Ramos (cell line): ENCODE data around the gene MAFG.

Source experiments
- in situ Hi-C: fragments of 300-500 bp; cut with MboI; formaldehyde crosslinking; loops from one replicate; pipeline ENCODE4 v1.14.3; 2022; ENCODE audit warnings: low sequenced_read_pairs; ENCODE audit not compliant: unreplicated experiment

The MAFG gene

DNA sequence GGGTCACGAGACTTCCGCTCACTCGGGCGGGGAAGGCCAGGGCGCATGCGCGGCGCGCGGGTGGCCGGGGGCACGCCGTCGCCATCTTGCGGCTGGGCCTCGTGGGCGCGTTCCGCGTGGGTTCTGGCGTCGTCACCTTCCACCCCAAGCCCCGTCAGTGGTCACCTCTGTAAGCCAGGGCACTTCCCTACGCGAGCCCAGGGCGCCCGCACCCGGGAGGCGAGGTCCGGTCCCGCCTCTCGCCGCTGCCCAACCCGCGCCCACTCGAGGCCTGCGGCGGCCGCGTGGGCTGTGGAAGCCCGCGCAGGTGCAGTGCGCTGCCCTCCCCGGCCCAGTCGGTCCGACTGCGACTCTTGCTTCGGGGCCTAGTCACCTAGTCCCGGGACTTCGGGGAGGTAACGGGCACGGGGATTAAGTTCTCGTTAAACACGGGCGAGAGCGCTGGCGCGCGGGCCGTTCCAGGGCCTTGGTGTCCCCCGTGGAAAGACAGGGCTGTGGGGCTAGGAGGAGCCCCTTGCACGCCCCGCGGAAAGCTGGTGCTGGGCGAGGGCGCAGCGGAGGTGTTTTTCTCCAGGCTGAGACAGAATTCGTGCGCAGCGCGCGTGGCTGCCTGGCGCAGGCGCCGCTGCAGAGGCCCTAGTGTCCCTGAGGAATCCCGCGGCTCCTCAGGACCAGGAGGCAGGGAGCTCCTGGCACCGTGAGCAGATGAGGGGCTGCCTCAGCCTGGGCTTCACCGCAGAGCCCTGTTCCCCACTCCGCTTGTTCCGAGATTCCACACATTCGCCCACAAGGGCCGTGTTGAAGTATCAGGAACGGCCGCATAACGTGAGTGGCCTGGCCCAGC lies 55.9 kb downstream of the MAFG start:
- in situ Hi-C loops = no loop called here

DNA sequence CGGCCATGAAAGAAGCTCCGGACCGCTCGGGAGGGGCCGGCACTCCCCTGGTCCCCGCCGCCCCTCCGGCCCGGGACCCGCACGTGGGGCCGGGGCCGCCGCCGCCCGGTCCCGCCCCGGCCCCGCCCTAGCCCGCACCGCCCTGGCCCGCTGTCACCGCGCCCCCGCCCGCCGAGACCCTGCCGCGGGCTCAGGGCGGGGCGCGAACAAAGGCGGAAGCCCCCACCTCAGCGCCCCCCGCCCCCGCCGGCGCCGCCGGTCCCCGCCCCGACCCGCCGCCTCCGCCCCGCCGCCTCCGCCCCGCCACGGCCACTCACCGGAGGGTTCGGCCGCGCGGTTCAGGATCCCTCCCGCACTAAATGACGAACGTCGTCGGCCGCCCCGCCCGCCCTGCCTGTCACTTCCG lies 56.6 kb downstream of the MAFG start, which contains the start of gene ARHGDIA:
TSS of gene ARHGDIA (minus strand) at position 357 of the 406 bp plus-strand sequence. CDS start 1,407 bp downstream, outside the sequence.
- in situ Hi-C loops = no loop called here

DNA sequence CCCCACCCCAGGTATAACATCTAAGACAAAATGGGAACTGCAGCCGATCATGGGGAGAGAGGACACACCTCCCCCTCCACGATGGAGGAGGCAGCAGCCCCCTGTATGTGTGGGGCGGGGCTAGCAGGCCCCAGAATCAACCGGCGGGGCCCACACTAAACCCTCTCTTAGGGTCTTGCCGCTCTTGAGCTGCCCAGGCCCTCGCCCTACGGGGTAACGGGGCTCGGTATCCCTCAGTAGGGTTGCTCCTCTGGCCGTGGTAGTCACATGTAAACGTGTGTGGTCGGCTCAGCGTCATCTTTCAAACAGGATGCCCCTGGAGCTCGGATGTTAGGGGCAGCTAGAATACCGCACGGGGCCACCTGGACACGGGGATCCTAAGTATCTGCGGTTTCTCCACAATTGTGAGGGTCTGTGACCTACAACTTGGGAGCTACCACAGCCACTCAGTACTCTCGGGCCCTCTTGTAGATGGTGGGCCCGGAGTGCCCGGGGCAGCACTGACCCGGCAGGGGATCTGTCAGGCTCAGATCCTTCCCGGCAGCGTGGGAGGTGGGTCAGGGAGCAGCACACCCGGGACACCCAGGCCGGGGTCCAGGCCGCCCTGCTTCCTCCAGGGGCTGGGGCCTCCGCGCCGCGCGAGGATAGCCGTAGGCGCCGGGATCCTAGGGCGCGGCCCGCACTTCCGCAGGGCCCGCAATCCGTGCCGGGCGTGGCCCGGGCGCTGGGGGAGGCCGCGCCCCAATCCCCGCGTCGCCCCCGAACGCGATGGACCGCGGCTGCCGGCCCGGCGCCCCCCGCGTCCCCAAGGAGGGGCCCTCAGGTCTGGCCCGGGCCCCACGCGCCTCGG lies 57.2 kb downstream of the MAFG start:
- in situ Hi-C loops = no loop called here

DNA sequence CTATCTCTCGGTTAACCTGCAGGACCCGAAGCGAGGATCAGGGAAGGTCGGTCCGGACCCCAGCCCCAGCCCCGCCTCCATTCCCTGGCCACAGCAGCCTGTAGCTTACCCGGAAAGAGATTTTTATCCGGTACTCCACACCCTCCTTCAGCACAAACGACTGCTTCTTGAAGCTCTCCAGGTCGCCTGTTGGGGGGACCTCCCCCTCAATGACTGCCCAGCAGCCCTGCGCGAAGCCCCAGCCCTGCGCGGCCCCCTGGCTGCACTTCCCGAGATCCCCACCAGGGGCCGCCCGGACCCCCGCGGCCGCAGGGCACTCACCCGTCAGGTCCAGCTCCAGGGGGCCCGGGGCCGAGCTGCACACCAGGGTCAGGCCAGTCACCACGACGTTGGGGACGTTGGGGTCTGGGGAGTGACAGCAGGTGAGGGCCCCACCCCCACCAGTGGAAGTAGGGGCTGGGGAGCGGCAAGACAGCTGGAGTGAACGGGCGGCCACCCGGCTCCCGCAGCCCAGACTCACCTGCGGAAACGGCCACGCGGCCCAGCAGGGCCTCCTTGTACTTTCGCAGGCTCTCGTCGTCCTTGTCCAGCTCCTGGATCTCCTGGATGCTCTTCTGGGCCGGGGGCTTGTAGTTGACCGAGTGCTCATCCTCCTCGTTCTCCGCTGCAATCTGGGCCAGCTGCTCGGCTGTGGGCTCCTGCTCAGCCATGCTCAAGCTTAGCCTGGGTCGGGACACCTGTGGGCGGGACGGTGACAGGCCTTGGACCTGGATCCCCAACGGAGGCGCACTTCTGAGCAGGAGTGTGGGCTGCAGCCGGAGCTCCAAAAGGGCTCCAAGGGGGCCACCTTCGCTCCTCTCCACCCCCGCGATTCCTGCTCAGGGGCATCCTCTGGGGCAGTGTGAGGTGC lies 58.1 kb downstream of the MAFG start:
- in situ Hi-C loops = no loop called here

DNA sequence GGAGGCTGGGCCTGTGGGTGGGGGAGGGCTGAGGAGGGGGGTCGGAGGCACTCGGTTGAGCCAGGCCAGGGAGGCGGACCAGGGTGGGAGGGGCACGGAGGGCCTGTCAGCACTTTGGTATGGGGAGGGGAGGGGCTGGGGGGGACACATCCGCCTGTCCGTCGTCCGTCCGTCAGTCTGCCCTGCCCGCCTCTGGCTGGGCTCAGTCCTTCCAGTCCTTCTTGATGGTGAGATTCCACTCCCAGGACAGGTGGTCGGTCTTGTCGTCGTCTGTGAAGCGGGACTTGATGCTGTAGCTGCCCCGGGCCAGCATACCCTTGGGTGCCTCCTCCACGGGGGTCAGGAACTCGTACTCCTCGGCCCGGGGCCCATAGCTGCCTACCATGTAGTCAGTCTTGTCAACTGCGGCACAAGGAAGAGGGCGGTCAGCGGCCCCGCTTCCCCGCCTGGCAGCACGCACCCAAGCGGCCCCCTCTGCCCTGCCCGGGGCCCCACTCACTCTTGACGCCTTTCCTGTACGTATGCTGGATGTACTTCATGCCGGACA lies 58.8 kb downstream of the MAFG start:
- in situ Hi-C loops = no loop called here
